Measurements from ENCODE around the gene ATRNL1. TPM values are rescaled to one million over a fixed set of nuclear protein-coding genes. Genes with fewer than 3 reads are reported as not detected.

Gene ATRNL1
- total and polyA plus RNA-seq, 2 experiments from 2014 or later, result 4.8 to 29.7 TPM

DNA sequence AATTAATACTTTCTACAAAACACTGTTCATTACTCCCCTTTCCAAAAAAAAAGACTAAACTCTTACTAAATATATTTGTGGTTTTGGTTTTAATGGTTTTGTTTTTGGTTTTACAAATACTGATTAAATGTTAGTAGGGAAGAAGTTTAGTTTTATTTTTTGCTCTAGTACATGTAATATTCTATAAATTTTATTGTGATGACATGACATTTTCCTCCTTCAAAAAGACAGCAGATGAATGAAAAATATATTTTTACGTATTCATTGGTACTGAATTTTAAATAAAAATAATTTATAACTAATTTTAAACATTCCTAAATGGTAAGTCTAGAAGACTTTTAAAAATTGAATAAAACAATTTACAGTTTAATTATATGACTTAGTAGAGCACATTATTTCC lies 667.0 kb downstream of the ATRNL1 start:
- Mint-ChIP-seq H3K9me3 (peaks cover 4% of the 10 kb centered on the region; the same call in 2 of the 3 replicates), H3K4me3 (no peak overlapping the region), H3K36me3 (ENCODE audit: low read depth) (no peaks in the 10 kb centered on the region), H3K4me1 (peaks cover 10% of the 10 kb centered on the region; the same call in 2 of the 3 replicates), H3K27me3 (ENCODE audit: insufficient read depth, low read depth, poor library complexity) (no peaks in the 10 kb centered on the region), H3K27ac (no peak overlapping the region)
- no peak for TF ChIP-seq REST (IDR thresholded peaks at IDR 0.05; ENCODE audit: unreplicated experiment)
- no peak overlapping the region for H3K27ac ChIP-seq (ENCODE audit: low read depth)
- no peak overlapping the region for H2AFZ ChIP-seq
- H3K27me3 ChIP-seq (ENCODE audit: insufficient read depth), result no peaks in the 10 kb centered on the region
- H3F3A ChIP-seq (replicated peaks; ENCODE audit: low read depth), result no peaks in the 10 kb centered on the region
- no peaks in the 10 kb centered on the region for H3K79me2 ChIP-seq (replicated peaks; ENCODE audit: insufficient read depth)
- DNase-seq (ENCODE audit: low spot score), result no peak
- H3K9me2 ChIP-seq (ENCODE audit: insufficient read depth), result no peaks in the 10 kb centered on the region
- no peak overlapping the region for H3K4me3 ChIP-seq
- no peak for ATAC-seq
- H4K20me1 ChIP-seq (replicated peaks; ENCODE audit: insufficient read depth), result no peaks in the 10 kb centered on the region
- no peak overlapping the region for H3K4me2 ChIP-seq
- peaks cover 4% of the 10 kb centered on the region; the same call in 1 of the 2 replicates for H3K4me1 ChIP-seq (ENCODE audit: insufficient read depth)
- H3K36me3 ChIP-seq (ENCODE audit: insufficient read depth), result no peaks in the 10 kb centered on the region

GRCh38 chr10:115761166-115761565 lies 668.0 kb downstream of the ATRNL1 start:
- H3K4me3 Mint-ChIP-seq, result no peak overlapping the region
- H3K27me3 Mint-ChIP-seq (ENCODE audit: insufficient read depth, low read depth, poor library complexity), result no peaks in the 10 kb centered on the region

GRCh38 chr10:115762029-115762428 lies 668.9 kb downstream of the ATRNL1 start:
- no peaks in the 10 kb centered on the region for H3K79me2 ChIP-seq (replicated peaks; ENCODE audit: insufficient read depth)
- no peaks in the 10 kb centered on the region for H3F3A ChIP-seq (replicated peaks; ENCODE audit: low read depth)
- H3K4me3 ChIP-seq, result no peak overlapping the region
- Mint-ChIP-seq H3K9me3 (no peaks in the 10 kb centered on the region; the same call in 2 of the 3 replicates), H3K4me1 (peaks cover 10% of the 10 kb centered on the region; the same call in 2 of the 3 replicates), H3K27me3 (ENCODE audit: insufficient read depth, low read depth, poor library complexity) (no peaks in the 10 kb centered on the region), H3K27ac (no peak overlapping the region), H3K36me3 (ENCODE audit: low read depth) (no peaks in the 10 kb centered on the region), H3K4me3 (no peak overlapping the region)
- H3K36me3 ChIP-seq (ENCODE audit: insufficient read depth), result no peaks in the 10 kb centered on the region
- no peak overlapping the region for H3K27ac ChIP-seq (ENCODE audit: low read depth)
- ATAC-seq (no peak), DNase-seq (ENCODE audit: low spot score) (no peak)
- peaks cover 4% of the 10 kb centered on the region; the same call in 1 of the 2 replicates for H3K4me1 ChIP-seq (ENCODE audit: insufficient read depth)
- TF ChIP-seq ZNF331 (CRISPR knock-in tag; IDR thresholded peaks at IDR 0.05; ENCODE audit: low read depth), result no peak
- H3K4me2 ChIP-seq, result no peak overlapping the region
- H4K20me1 ChIP-seq (replicated peaks; ENCODE audit: insufficient read depth), result no peaks in the 10 kb centered on the region
- no peaks in the 10 kb centered on the region for H3K27me3 ChIP-seq (ENCODE audit: insufficient read depth)
- H2AFZ ChIP-seq, result no peak overlapping the region
- H3K9me2 ChIP-seq (ENCODE audit: insufficient read depth), result no peaks in the 10 kb centered on the region

More at GRCh38 chr10:115761166-115761565, 668.0 kb downstream of the ATRNL1 start:
- Histone ChIP-seq H3K4me1 (ENCODE audit: insufficient read depth) (peaks cover 4% of the 10 kb centered on the region; the same call in 1 of the 2 replicates), H3F3A (replicated peaks; ENCODE audit: low read depth) (no peaks in the 10 kb centered on the region), H3K36me3 (ENCODE audit: insufficient read depth) (no peaks in the 10 kb centered on the region), H2AFZ (no peak overlapping the region), H3K4me2 (no peak overlapping the region), H3K9me2 (ENCODE audit: insufficient read depth) (no peaks in the 10 kb centered on the region), H3K79me2 (replicated peaks; ENCODE audit: insufficient read depth) (no peaks in the 10 kb centered on the region), H3K27ac (ENCODE audit: low read depth) (no peak overlapping the region), H3K27me3 (ENCODE audit: insufficient read depth) (no peaks in the 10 kb centered on the region), H3K4me3 (no peak overlapping the region), H4K20me1 (replicated peaks; ENCODE audit: insufficient read depth) (no peaks in the 10 kb centered on the region)
- no peak for TF ChIP-seq ETS1 (IDR thresholded peaks at IDR 0.05)
- ATAC-seq (no peak), DNase-seq (ENCODE audit: low spot score) (no peak)
- H3K4me1 Mint-ChIP-seq, result peaks cover 10% of the 10 kb centered on the region; the same call in 2 of the 3 replicates
- H3K9me3 Mint-ChIP-seq, result peaks cover 4% of the 10 kb centered on the region; the same call in 2 of the 3 replicates
- H3K27ac Mint-ChIP-seq, result no peak overlapping the region
- no peaks in the 10 kb centered on the region for H3K36me3 Mint-ChIP-seq (ENCODE audit: low read depth)

All from GM23338 (cell line).